ENCODE measurements around the gene SLA2.
A peak's percentile ranks its signal among the peaks of the same experiment; 100 is the strongest.

SLA2 gene

DNA sequence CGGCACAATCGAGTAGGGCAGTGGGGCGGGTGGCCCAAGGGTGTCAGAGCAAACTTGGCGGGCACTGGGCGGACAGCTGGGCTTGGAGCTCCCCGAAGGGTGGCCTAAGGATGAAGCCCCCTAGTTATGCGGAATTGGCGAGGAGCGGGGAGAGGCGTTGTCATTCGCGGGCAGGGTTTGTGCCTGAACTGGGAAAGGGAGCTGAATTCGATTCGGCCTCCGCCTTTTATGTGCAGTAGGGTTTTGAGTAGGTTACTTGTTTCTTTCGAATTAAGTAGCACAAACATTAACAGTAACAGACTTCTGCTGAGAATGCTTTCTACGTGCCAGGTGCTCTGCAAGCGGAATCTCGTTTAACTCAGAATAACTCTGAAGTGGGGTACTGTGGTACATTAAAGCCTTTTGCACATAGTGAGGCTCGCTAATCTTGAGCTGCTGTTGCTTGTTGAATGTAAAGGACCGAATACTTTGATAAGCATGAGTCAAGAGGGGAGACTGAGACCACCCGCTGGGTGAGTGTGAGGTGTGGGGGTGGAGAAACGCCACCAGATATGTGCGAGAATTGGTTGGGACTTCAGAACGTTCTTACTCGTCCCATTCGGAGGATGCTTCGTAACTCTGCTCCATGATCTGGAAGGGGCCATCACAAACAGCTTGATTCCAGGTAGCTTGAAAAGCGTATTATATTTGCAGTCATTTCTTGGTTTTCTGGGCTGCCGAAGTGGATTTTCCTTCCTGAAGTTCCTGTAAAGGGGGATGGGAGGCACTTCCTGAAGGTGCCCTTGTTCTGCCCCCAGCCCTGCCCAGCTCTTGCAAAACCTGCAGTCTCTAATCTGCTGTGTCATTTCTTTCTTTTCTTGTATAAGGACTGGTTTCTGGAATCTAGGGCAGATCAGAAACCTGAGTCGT, 39.6 kb downstream of the SLA2 start:
- DNase-seq: no peak

- DNase-seq: peak; percentile 97 to 99 (median 98)
These were observed 40.4 kb downstream of the SLA2 start, which contains the start of gene RAB5IF for GRCh38 chr20:36605399-36606157. RAB5IF (plus strand) TSS chr20:36605779; CDS start chr20:36605952, 173 bp downstream.

DNA sequence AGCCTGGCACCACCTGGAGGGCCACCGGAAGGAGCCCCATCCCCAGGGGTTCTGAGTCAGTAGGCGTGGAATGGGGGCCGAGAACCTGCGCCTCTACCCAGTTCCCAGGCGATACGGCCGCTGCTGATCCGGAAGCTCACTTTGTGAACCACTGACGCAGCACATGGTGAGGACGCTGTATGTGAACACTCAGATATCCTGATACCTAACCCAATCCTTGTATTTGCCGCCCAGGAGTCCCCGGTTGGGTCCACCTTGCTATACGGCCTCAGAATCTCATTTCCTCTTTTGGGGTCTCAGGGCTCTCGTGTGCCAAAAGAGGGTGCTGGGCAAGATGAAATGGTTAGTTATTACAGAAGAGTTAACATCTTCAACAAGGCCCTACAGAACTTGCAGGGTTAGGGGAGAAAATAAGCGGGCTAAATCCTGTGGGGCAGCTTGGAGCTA, 41.0 kb downstream of the SLA2 start:
- peak; percentile 9 to 25 (median 16) for DNase-seq

GRCh38 chr20:36601540-36601939, 44.5 kb downstream of the SLA2 start:
- no peak for DNase-seq

DNA sequence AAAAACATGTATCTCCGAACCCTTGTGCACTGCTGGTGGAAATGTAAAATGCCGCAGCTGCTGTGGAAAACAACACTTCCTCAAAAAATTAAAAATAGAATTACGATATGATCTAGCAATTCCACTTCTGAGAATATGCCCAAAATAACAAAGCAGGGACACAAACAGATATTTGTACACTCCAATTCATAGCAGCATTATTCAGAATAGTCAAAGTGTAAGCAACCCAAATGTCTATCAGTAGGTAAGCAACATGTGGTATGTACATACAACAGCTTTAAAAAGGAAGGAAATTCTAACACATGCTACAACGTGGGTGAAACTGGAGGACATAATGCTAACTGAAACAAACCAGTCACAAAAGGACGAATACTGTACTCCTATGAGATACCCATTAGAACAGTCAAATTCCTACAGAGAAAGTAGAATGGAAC, 46.1 kb downstream of the SLA2 start:
- DNase-seq: no peak

DNA sequence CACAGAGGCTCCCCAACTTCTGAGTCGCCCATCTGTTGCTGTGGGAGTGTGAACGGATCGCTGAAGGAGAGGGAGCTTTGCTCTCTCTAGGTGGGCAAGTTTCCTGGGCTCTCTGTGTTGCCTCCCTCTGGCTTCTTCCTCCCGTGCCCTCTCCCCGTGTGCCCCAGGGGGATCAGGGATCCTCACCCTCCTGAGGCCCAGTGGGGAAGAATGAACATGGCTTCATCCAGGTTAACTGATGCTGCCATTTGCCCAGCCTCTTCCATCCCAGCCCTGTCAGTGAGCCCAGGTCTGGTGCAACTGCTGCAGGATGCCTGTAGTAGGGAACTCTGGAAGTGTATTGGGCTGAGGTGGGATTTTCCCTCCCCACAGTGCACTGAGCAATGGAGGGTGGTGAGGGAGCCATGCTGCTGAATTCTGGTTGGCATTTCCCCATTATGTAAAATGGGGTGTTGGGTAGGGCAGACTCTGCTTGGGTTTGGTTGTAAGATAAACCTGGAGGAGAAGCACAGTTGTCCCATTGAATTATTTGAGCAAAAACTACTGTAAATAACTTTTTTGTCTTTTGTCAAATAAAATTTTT, 52.6 kb downstream of the SLA2 start:
- no peak for DNase-seq

DNA sequence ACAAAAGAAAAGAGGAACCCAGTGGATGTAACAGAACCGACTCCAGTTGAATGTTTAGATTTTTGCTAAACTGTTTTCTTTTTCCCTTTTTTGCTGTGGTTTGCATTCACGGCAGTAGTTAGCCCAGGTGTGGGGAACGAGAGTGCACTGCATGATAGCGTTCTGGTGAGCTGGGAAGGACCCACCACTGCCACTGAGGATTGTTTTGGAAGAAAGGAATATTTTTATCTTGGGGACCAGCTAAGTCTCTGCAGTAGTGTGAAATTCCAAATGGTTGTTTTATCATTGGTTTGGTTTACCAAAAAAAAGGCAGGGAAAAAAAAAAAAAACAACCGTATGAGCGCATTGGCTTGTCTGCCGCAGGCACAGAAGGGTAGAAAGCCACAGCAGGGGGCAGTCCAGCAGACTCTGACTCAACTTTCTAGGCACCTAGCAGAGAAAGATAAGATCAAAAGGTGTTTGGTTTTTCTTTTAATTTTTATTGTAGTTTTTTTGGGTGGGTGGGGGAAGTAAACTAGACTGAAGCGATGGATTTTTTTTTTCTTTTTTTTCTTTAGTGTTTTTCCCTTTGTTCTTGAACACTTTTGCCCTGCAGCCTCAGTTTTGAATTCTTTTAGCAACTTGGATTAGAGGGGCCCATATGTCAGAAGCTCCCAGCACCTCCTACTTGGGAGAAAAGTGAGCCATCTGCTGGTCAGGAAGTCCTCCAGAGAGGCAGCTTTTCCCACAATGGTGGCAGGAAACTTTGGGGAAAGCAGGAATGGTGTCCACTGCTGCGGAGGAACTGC, 53.9 kb downstream of the SLA2 start:
- peak in 3 of 4 experiments; percentile 15 to 36 (median 30) for DNase-seq

GRCh38 chr20:36591281-36591680, 54.7 kb downstream of the SLA2 start:
- DNase-seq: no peak

GRCh38 chr20:36587388-36588070, 58.5 kb downstream of the SLA2 start:
- no peak for DNase-seq

GRCh38 chr20:36585410-36586125, 60.4 kb downstream of the SLA2 start:
- DNase-seq: no peak

DNA sequence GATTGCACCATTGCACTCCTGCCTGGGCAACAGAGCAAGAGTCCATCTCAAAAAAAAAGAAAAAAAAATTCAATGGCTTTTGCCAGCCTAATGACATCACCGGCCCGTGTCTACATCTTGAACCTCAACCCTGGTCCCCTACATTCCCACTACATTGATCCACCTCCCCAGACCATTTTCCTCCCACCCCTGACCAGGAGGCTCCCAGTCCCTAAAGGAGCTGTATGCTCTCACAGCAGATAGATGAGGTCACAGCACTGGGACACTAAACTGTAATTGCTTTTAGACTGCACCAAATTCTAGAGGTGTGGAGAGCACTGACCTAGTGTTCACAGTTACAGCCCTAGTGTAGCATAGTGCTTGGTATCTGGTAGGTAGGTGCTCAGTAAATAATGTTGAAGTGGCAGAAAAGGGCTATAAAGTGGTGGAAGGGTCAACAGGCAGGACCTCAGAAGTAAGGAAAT, 61.9 kb downstream of the SLA2 start:
- DNase-seq: no peak

DNA sequence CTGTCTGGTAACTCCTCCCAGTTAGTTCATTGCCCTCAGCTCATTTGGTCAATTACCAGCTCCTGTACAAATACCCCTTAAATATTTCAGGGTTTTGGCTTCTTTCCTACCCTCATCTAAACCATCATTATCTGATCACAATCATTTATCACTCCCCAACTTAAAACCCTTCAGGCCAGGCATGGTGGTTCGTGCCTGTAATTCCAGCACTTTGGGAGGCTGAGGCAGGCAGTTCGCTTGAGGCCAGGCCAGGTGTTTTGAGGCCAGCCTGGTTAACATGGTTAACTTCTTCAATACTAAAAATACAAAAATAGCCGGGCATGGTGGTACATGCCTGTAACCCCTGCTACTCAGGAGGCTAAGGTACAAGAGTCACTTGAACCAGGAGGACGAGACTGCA, 63.2 kb downstream of the SLA2 start:
- DNase-seq: no peak

- peak in 1 of 4 experiments; percentile 13 for DNase-seq
These were observed 63.7 kb downstream of the SLA2 start for GRCh38 chr20:36582322-36582721.

DNA sequence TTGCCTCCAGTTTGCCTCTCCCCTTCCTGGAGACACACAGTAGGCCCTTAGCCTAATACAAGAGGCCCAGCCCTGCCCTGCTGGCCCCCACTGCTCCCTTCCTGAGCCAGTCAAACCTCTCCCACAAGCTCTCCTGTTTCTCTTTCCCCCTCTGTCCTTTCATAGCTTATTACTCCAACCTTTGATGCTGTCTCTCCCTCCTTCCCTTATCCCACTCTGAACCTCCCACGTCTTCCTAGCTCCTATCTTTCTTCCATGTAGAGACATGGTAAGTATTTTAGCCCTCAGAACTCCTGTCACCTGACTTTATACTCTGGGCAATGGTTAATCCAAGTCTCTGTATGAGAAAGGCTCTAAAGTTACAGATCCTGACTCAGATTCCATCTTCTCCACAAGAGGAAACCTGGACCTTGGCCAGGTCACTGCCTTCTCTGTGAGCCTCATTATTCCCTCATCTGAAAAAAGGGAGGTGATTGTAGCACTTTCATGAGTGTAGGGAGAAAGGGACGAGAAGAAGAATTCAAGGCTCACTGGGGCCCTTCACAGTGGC, 65.9 kb downstream of the SLA2 start:
- no peak for DNase-seq

- DNase-seq: no peak
These were observed 67.5 kb downstream of the SLA2 start for GRCh38 chr20:36578356-36579041.

GRCh38 chr20:36576081-36576445, 69.9 kb downstream of the SLA2 start:
- DNase-seq: no peak

GRCh38 chr20:36574366-36575135, 71.4 kb downstream of the SLA2 start:
- DNase-seq: peak in 3 of 4 experiments; percentile 12 to 35 (median 30)

DNA sequence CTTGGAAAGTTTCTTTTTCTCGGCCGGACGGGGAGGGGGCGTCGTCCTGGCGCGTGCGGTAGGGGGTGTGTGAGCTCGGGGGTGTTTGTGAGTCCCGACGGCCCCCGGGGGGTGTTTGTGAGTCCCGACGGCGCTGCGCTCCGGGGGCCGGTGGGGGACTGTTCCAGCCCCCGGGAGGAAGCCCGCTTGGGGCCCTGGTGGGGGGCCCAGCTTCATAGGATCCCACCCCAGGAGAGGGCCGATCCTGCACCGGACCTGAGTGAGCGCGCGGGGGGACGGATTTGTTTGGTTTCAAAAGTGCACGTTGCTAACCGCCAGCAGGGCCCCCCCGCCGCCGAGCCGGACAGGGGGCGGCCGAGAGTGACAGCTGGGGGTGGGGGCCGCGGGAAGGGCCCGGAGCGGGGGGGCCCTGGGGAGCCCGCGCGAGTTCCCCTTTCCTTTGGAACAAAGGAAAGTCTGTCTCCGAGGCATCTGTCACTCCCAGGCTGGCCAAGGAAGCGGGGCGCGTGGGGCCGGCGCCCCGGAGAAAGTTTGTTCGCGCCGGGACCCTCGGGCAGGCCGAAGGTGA, 72.1 kb downstream of the SLA2 start:
- peak in 1 of 4 experiments; percentile 45 for DNase-seq

All from activated CD4-positive, CD25-positive, alpha-beta regulatory T cell (primary cell).